NOMO-1 (cell line): ENCODE measurements around the gene B4GALT3.

Source experiments
- DNase-seq, 2 experiments: peaks; one replicate each; lab custom pipeline; 2025; ENCODE audit not compliant: unreplicated experiment in 2 of 2; lab: John Stamatoyannopoulos, UW

The B4GALT3 gene

DNA sequence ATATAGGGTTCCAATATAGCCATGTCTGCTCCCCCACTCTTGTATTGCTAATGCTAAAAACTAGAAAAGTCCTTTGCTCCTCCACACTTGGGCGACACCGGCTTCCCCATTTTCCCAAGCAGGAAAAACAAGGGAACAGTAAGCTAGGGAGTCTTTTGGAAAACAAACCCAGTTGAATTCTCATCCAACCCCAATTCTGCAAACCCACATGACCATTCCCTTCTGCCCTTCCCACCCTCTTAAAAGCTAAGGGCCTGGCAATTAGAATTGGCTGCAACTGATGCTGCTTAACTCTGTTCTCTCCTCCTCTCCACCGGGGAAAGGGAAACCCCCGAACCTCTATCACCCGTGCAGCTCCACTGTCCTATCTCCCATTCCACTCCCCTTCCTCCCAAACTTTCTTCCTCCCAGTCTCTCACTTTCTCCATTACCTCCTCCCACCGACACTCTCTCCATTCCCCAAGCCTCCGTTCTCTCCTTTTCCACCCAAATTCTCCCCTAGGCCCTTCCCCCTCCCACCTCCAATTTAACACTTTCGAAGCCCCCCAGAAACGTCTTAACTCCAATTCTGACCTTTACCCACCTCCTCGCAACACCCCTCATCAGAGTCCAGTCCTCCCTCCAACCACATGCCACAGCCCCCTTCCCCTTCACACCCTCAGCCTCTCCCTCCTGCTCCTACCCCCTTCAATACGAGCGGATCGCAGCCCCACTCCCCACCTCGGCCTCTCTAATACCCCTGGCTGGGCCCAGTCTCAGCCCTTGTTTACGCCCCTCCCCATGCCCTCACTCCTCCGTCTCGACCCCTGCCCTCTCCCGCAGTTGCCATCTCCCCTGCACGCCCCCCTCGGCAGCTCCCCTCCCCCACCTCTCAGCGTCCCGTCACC, 45.5 kb downstream of the B4GALT3 start:
- no peak for DNase-seq

DNA sequence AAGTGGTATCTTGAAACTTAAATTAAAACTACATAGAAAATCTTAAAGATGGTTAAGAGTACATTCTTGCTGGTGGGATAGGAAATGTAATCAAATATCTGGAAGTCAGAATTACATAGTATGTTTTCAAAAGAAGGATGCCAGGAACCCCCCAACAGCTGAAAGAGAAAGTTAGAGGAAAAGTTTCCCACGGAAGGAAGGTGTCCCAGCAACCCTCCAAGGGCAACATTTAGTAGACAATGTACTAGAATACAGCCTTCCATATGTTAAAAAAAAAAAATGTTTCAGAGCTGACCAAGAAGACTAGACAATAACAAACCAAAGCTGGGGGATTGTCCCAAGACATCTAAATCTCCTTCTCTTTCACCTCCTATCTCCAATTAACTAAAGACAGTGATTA, 47.0 kb downstream of the B4GALT3 start:
- no peak for DNase-seq

DNA sequence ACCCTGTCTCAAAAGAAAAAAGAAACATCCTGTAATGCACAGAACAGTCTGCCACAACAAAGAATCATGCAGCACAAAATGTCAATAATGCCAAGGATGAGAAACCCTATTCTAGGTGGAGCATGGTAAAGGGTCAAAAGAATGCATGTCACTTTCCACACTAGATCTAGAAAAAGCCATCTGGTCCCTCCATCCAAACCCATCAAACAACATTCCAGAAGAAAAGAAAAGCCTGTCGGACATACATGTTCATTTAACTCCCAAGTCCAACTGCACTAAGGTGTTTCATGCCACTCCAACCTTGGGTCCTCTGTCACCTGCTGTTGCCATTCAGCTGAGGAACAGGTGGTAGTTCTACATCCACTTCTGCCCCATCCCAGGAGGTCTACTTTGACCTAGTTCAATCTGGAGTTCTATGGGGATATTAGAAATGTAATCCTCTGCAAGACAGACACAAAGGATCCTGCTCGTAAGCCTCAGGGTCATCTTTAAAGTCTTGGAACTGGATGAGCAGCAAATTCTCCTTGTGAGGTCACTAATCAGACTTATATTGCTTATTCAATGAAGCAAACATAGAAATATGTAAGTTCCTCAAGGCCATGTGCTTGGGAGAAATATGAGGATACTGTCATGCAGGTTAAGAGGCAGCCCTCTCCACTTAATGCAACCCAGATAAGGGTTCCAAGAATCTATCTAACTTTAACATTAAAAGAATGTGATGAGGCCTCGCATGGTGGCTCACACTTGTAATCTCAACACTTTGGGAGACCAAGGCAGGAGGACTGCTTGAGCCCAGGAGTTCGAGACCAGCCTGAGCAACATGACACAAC, 48.5 kb downstream of the B4GALT3 start:
- DNase-seq = no peak

DNA sequence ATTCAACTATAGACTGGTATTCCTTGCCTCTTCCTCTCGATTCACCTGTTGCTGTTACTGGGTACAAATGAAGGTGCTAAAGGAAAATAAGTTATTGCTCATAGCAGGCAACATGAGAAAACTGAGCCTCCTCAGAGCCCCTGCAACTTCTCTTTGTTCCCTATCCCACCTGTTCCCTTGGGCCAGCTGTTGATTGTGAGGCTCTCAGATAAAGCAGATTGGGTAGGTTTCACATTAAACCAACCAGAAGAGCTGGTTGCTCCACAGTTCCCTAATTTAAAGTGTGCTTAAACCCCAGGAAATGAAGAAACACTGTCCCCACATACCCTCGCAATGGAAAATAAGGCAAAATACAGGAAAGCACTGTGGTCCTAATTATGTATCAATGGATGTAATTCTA, 49.7 kb downstream of the B4GALT3 start:
- DNase-seq = peak in 1 of 2 experiments; percentile 14

DNA sequence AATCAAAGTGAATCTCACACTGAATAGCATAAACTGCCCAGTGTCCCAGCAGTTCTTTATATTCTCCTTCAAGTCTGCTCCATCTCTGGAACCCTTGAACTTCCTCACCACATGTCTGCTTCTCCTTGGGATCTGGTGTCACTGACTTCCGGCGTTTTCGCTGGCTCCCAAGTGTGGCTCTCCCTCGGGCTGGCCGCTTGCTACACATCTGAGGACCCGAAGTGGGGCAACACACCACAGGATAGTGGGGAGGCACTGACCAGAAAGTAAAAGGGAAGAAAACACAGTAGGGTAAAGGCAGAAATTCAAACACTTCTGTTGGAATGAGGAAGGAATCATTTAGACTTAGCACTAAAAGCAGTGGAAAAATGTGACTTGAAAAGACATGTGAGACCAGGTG, 54.3 kb downstream of the B4GALT3 start:
- no peak for DNase-seq

DNA sequence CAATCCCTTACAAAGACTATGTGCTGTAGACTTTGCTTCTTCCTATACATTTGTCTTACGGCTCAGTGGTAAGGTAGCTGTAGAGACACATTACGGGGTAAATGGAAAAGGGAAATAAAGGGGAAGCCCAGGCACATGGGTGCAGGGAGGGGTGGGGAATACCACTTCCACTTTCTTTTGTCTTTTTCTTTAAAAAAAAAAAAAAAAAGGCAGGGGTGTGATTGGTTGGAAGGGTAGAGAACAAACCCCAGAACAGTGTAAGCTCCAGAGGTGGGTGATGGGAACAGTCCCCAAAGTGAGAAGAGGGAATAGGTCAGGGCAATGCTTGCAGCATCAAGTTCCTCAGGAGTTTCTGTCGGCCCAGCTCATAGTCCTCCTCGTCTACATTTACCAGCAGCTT, 55.5 kb downstream of the B4GALT3 start:
- DNase-seq = peak; percentile 62 to 68
